HFF-Myc (cell line): ENCODE measurements around the gene POU2AF3.
"Not testable (repeated sequence)": the region's sequence is repeated elsewhere in the genome, so short reads cannot be mapped to it uniquely, and the experiment has no call there.

Source experiments
- DNase-seq: peaks from one replicate; pipeline ENCODE4 v3.0.0-alpha.2; 2011; ENCODE audit warnings: low read depth; ENCODE audit errors: extremely low read depth
- H3K4me3 ChIP-seq: replicated peaks from 2 replicates; pipeline ENCODE4 v1.5.1; 2011; ENCODE audit warnings: low read depth, mild to moderate bottlenecking, control low read depth, low read length
- TF ChIP-seq, protein P1 (sequence below): IDR thresholded peaks from 2 replicates; pipeline ENCODE4 v1.5.1; 2012; ENCODE audit warnings: mild to moderate bottlenecking, low read depth, low read length, control low read depth; ENCODE audit errors: missing control alignments

Gene POU2AF3

DNA sequence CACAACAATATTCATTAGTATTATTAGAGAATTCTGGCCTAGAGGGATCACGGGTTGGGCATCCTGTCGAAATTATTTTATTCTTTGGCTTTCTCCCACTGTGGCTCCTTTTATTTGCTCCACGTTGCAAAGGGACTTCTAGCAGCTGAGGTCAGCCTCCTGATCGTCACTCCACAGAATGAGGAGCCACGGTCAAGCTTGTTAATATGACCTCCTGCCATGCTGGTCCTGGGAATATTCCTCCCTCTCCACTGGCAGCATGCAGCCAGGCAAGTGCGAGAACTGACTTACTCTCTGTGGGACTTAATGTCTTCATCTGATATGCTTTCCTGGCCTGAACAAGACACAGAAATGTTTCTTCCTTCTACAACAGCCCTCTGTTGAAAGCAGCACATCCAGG, 20.9 kb downstream of the POU2AF3 start:
- DNase-seq, result no peak
- TF ChIP-seq, protein P1, sequence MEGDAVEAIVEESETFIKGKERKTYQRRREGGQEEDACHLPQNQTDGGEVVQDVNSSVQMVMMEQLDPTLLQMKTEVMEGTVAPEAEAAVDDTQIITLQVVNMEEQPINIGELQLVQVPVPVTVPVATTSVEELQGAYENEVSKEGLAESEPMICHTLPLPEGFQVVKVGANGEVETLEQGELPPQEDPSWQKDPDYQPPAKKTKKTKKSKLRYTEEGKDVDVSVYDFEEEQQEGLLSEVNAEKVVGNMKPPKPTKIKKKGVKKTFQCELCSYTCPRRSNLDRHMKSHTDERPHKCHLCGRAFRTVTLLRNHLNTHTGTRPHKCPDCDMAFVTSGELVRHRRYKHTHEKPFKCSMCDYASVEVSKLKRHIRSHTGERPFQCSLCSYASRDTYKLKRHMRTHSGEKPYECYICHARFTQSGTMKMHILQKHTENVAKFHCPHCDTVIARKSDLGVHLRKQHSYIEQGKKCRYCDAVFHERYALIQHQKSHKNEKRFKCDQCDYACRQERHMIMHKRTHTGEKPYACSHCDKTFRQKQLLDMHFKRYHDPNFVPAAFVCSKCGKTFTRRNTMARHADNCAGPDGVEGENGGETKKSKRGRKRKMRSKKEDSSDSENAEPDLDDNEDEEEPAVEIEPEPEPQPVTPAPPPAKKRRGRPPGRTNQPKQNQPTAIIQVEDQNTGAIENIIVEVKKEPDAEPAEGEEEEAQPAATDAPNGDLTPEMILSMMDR, result no peak
- no peak overlapping the region for H3K4me3 ChIP-seq

DNA sequence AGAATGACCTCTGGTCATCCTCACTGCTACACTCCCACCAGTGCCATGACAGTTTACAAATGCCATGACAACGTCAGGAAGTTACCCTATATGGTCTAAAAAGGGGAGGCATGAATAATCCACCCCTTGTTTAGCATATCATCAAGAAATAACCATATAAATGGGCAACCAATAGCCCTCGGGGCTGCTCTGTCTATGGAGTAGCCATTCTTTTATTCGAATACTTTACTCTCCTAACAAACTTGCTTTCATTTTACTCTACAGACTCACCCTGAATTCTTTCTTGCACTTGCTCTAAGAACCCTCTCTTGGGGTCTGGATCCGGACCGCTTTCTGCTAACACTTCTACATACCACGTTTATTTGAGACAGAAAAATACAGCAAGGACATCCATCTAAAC, 21.9 kb downstream of the POU2AF3 start:
- not testable (repeated sequence) for H3K4me3 ChIP-seq, DNase-seq

DNA sequence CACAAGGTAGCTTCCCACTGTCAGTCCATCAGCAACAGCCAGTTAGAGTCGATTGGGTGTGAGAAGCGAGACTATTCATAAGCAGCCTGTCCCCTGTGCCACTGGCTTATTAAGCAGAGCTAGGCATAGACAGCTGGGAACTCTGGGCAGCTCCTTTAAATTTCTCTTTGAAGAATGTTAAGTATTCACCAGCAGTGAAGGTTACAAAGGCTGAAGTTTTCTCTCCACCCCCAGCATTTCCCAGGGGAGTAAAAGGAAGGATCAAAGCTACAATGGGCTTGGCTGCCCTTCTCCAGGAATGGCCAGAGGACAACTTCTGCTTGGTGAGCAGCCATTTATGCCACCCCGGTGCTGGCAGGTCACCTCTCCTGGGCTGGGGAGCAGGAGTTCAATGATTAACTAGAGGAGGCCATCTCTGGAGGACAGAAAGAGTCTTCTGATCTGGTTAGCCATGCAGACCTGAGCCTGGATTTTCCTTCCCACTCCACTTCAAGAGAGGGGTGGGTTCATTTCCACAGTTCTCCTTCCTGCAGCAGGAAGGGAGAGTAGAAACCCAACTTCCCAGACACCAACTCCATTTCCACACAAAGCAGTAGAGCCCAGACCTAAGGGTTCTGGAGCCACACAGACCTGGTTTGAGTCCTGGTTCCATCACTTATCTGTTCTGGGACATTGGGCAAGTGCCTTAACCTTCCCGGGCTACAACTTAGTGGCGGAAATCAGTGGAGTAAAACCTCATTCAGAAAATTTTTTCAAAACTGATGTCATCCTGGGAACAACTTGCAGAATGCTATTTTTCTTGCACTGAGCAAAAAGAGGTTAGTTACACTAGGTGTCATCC, 22.6 kb downstream of the POU2AF3 start:
- DNase-seq, result no peak
- TF ChIP-seq, protein P1, result no peak
- H3K4me3 ChIP-seq, result no peak overlapping the region

DNA sequence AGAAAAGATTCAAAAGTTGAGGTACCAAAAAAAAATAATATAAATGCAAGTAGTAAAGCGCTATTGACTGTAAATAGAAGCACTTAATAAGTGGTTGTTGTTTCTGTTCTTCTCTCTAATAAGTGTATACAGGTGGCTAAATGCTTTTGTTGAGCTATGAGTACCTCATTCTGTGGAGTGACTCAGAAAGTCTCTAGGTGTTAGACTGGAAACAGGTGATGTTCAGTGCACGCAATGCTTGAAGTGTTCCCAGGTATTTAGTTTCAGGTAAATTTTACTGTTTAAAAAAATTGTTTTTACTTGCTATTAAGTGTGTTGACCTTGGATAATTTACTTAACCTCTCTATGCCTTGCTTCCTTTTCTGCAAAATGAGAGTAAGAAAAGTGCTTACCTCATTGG, 24.2 kb downstream of the POU2AF3 start:
- H3K4me3 ChIP-seq, result no peak overlapping the region
- TF ChIP-seq, protein P1, result no peak
- no peak for DNase-seq

DNA sequence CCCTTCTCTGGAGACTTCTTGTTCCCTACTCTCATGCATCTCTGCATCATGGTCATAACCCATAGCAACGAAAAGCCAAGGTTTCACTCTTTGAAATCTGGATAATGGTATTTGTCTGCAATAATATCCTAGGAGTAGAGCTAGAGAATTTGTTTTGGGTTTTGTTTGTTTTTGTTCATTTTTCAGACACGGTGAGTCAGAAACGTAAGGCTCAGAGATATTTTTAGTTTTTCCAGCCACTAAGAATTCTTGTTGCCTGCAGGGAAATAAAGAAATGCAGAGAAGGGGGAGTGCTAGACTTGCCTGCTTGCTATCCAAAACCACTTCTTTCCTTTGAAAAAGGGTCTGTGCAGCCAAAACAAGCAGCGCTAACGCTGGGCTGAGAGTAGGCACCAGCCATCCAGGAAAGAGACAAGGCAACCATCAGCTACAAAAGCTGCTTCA, 26.0 kb downstream of the POU2AF3 start:
- DNase-seq, result no peak
- TF ChIP-seq, protein P1, result no peak
- no peak overlapping the region for H3K4me3 ChIP-seq

DNA sequence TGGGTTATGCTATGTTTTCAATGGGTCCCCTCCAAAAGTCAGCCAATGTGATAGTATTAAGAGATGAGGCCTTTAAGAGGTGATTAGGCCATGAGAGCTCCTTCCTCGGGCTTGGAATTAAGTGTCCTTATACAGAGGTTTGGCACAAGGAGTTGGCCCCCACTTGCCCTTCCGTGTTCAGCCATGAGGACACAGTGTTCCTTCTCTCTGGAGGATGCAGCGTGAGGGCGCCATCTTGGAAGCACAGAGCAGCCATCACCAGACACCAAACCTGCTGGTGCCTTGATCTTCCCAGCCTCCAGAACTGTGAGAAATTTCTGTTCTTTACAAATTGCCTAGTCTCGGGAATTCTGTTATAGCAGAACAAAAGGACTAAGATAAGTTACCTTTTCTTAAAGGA, 26.9 kb downstream of the POU2AF3 start:
- no peak overlapping the region for H3K4me3 ChIP-seq
- DNase-seq, result no peak
- TF ChIP-seq, protein P1, result no peak

DNA sequence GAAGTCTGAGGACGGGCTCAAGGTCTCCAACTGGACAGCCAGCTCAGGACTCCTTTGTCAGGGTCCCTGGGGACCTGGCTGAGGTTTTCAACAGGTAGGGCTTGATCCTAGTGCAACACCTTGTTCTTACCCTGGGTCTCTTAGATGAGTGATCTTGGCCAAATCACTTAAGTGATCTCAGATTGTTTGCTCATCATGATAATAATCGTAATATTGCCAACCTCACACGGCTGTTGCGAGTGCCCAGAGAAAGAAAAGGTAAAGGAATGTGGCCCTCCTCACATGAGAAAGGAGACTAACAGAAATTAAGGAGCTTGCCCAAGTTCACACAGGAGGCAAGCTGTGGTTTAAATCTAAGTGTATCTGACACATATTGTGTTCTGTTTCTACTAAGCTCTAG, 28.5 kb downstream of the POU2AF3 start:
- H3K4me3 ChIP-seq, result no peak overlapping the region
- TF ChIP-seq, protein P1, result no peak
- DNase-seq, result no peak
